Right kidney (tissue), 1 donor: ENCODE measurements around the gene ME3.
"Not testable (repeated sequence)": the region's sequence is repeated elsewhere in the genome, so short reads cannot be mapped to it uniquely, and the experiment has no call there.

Source experiments
- DNase-seq: peaks from one replicate; pipeline ENCODE4 v3.0.0-alpha.2; 2016

ME3 gene

DNA sequence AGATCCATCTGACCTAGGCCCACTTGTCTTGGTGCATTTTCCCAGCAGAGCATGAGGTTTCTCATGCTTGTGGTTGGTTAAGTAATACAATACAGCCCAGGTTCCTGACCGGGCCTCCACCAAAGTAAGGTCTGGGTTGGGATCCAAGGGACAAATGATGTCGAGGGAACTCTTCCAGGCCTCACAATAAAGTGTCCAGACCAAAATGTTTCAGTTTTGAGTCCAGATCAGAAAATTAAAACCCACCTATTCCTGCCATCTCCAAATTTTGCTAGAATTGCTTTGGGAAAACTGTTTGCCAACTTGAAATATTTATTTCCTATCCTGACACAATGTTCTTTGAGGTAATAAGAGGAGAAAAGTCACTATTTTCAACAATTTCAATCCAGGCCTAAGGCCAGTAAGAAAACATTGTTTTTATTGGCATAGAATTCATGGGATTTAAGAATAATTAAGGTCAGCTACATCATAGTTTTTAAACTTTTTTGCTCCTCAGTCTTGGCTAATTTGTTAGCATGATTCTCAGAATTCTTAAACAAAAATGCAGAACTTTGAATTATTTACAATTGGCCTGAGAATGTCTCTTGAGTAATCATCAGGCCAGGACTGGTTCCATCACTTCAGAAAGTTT is 51.4 kb downstream of the ME3 start:
- DNase-seq, result no peak

DNA sequence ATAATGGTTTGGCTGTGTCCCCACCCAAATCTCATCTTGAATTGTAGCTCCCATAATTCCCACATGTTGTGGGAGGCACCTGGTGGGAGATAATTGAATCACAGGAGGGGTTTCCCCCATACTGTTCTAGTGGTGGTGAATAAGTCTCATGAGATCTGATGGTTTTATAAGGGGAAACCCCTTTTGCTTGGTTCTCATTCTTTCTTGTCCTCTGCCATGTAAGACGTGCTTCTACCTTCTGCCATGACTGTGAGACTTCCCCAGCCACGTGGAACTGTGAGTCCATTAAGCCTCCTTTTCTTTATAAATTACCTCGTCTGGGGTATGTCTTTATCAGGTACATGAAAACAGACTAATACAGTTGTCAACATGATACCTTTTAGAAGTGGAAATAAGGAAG is 53.0 kb downstream of the ME3 start:
- DNase-seq, result not testable (repeated sequence)

DNA sequence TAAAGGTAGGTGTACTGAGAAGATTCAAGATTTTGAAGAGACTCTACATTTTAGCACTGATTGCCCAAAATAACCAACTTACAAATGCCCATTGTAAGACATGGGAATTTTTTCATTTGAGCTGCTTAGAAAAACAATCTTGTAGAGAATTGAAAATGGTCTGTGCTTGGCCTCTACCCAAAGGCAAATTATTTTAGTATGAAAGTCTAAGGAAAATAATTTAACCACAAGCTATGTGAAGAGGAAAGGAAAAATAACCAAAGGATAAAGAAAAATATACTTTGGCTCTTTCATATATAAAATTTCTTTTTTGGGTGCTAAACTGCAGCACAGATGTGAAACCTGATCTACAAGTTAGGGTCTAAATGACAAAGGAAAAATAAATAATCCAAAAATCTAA is 54.9 kb downstream of the ME3 start:
- no peak for DNase-seq

DNA sequence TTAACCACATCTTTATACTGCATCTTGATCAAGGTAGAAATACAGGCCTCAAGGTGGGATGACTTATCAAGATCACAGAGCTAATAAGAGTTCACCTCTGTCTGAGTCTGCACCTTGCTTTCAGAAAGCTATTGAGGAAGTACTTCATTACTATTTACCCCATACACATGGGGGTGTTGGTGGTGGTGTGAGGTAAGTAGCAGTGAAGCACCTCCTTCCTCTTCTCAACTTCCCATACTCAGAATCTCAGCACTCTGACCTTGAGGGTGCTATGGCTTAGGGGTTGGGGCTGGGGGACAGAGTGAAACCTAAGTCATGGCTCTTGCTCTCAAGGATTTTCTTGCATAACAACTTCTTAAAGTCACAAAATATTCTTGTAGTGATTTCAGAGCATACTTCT is 56.9 kb downstream of the ME3 start:
- no peak for DNase-seq

DNA sequence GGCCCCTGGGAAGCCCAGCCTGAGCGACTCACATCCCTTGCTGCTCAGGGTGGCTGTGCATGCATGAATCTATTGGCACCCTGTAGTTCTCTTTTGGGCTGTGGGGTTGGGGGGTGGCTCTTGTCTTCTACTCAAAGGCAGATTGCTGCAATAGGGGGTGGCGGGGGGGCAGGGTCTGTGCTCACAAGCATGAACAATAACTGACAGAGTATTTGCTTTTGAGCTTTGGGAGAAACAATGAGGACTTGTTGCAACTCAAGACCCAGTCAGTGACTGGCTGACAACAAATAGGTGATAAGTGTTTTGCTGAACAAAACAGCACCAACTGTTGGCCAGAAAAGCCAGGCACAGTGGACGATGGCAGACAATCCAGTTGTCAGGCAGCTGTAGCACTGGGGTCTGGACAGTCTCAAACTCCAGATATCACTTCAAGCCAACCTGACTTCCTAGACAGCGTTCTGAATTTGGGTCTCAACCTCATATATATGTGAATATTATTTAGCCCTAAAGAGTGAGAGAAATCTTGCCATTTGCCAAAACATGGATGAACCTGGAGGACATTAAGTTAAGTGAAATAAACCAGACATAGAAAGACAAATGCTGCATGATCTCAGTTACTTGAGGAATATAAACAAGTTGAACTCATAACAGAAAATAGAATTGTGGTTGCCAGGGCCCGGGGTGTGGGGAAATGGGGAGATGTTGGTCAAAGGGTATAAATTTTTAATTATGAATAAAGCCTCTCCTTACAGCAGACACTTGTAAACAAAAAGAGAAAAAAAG is 61.7 kb downstream of the ME3 start:
- no peak for DNase-seq

DNA sequence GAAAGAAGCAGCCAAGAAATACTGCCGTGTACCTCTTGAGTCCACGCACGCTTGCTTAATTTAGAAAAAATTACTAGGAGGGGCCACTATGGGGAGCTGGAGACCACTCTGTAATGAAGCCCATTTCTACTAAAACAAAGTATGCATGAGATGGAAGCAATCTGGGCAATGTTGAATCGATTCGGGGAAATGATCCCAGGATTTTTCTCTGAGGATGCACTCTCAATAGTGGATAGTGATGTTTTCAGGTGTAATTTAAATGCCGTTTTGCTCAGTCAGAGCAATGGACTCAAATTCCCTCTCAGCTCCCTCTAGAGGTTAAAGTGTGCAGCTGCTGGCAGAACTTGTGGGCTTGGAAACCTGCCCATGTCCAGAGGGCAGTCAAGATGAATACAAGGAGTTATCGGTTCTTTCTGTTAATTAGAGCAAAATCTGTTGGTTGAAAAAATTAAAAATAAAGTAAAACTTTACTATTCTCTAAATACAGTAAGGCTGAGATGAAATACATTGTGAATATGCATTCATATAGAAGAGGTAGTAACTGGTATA is 64.1 kb downstream of the ME3 start:
- peak; percentile 66 for DNase-seq

DNA sequence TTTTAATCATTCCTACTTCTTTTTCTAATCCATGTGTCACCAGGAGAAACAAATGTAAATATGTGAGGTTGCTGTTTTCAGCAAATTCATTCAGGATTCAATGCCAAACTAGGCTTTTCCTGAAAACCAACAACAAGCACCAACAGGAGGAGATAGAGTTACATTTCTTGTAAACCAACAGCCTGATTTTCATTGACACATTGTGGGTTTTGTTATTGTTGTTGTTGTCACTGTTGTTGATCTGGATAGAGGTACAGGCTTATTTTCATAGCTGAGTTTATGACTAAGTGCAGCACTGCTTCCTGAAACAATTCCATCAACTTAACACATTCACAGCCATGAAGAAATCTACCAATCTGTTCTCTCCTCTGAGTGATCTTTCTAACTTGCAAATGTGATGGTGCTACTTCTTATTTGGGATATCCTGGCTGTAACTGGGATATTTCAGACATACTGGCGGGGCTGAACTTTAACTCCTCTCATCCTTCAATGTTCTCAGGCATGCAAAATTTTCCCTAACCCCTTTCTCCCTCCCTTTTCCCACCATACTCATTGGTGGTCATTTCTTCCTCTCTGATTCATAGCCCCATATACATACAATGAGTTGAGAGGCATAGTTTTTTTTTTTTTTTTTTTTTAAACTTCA is 65.5 kb downstream of the ME3 start:
- no peak for DNase-seq

DNA sequence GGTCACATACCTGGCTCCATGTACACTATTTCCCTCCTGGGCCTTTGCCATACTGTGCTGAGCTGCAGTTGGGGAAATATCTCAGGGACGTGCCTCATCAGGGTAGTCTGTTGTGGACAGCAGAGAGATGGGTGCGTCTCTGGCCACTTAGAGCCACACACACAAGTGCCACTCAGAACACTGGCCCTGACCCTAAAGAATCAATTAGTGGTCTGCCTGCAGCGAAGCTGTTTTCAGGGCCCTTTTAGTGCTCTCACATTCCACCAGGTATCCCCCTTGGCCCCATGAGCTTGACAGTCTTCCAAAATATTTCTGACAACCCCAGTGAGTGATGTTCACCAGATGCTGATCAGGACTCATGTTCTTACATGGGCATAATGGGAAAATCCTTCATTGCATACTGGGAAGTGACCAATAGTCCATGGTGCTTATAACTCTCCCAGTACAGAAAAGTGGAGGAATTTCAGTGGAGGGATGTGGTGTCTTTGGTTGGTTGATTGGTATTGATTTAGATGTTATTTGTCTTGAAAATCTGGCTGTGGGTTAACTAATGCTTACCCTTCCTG is 66.1 kb downstream of the ME3 start:
- DNase-seq, result no peak

DNA sequence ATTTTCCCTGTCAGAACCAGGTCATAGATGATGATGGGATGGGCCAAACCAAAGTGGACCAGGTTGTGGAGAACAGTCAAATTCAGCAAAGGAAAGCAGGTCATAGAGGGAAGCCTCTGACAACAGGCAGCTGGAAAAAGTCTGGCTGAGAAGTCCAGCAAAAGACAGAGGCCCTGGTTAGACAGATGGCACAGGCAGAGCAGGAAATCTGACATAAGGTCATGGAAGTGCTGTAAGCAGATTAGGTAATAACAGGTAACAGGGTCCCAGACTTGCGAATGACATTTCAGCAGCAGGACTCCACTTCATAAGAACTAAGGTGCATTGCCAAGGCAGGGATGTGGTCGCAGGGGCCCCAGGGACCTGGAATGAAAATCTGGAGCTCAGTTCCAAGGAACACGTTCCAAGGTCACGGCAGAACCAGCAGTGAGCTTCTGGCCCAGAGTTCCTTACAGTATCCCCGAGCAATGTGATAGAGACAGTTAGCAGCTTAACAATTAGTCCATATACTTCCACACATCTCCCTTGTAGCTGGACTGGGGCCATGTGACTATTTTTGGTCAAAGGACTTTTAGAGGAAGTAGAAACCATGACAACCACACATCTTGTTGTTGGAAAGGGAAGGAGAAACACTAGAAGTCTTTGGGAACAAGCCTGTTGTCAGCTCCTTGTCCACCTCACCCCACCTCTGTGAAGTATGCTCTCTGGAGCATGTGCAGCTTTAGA is 75.4 kb downstream of the ME3 start:
- DNase-seq, result no peak

DNA sequence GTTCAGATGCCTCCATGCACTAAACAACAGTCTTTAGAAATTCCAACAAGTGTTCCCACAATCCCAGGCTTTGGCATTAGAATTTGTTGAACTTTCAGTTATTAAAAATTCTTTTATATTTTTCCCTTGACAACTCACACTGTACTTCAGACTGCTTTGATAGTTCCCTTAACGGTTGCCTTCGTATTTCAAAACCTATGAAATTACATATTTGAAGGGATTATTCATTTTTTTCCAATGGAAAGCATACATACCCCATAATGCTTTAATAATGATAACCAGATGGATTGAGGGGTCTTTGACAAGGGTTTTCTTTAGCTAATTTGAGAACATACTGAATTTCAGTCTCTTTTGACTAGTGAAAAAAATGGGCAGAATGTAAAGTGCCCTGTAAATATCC is 76.5 kb downstream of the ME3 start:
- DNase-seq, result no peak

DNA sequence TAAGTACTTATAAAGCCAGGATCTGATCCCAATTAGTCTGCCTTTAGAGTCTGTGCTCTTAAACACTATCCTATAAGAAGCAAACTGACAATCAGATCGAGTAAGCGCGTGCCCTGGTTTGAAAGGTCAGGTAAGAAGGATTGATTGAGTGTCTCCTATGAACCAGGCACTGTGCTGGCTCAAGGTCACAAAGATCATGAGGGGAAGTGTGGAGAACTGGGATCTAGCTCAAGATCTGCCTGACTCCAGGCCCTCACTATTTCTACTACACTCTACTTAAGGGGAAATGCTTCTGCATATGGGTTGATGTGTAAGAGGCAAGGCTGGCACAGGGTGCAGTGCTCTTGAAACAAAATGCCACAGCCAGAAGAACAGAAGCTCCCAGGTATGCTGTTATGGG is 77.0 kb downstream of the ME3 start:
- no peak for DNase-seq

DNA sequence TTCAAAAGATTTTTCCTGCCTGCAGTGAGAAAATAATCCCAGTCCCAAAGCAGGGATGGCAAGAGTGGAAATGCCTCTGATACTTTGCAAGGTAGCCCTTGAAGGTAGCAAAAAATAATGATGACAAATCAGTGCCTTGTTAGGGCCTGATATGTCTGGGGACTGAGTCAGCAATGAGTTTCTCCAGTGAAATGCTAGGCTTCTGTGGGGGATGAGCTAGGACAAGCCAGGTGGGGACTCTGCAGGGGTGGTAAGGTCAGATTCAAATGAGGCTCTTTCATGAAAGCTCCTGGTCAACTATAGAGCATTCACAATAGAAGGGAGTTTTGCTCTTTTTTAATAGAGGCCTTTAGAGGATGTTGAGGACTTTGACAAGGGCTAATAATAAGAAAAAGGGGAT is 77.7 kb downstream of the ME3 start:
- no peak for DNase-seq

DNA sequence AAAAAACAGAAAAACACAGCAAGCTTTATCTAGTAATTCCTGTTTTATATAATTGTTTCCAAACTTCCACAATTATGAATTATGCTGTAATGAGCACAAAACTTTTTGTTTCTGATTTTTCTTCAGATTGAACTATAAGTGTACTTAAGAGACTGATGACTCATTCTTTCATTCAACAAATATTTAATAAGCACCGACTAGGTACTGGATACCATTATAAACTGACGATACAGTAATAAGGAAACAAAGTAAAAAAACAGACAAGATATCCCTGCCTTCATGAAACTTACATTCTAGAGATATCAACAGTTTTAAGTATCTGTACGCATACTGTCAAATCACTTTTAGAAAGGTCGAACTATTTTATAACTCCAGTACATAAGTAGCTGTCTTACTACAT is 78.6 kb downstream of the ME3 start:
- DNase-seq, result no peak

DNA sequence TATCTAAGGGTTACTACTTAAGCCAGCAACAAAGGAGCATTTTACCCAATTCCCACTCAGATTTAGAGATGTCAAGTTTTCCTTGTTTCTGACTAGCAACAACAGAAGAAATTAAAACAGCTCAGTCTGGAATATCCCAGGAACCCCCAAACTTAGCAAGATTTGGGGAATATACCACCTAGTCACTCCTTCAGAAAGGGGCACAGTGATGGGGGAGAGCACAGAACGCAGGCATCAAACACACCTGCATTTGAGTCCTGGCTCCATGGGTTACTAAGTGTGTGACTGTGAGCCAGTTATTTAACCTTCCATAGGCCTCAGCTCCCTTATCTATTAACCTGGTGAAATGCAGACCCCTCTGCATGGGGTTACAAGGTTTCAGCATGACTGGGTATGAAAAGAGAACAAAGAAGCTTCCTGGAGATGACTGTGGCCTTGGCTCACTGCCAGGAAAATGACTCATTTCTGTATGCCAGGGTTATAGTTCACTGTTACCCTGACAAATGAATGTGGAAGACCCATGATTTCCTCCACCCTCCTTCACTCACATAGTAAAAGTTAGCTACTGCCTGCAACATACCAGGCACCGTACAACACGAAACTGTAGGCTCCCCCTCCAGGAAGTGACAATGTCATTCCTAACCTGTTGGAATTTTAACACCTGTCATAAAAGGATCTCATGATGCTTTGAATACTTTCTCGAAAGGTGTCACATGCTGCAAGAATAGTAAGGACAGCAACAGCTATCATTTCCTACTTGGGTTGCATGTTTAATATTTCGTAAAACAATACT is 79.6 kb downstream of the ME3 start:
- DNase-seq, result no peak

DNA sequence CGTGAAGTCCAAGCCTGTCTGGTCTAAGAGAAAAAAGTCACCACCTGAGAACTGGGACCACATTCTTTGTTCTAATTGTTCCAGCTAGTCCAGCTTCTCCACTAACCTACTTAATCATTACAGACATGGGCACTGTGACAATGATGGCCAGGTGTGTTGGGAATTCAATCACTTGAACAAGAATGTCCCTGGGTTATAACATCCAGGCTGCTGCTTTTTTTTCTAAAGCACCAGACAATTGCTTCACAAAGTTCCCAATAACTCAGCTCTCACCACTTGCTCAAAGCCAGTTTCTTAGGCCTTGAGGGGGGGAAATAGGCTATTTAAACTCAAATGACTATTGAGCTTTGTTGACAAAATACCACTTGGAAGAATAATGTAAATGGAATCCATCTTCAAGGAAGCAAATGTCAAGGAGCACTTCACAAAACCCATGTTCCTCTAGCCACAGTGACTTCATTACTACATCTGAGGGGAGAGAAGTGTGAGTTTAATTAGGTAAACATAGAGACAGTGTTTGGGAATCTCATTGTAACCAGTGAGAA is 80.3 kb downstream of the ME3 start:
- DNase-seq, result no peak

DNA sequence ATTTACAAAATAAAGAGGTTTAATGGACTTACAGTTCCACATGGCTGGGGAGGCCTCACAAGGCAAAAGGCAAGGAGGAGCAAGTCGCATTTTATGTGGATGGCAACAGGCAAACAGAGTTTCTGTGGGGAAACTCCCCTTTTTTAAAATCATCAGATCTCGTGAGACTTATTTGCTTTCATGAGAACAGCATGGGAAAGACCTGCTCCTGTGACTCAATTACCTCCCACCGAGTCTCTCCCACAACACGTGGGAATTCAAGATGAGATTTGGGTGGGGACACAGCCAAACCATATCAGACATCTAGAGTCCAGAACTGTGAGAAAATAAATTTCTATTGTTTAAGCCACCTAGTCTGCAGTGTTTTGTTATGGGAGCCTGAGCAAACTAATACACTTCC is 80.8 kb downstream of the ME3 start:
- no peak for DNase-seq

DNA sequence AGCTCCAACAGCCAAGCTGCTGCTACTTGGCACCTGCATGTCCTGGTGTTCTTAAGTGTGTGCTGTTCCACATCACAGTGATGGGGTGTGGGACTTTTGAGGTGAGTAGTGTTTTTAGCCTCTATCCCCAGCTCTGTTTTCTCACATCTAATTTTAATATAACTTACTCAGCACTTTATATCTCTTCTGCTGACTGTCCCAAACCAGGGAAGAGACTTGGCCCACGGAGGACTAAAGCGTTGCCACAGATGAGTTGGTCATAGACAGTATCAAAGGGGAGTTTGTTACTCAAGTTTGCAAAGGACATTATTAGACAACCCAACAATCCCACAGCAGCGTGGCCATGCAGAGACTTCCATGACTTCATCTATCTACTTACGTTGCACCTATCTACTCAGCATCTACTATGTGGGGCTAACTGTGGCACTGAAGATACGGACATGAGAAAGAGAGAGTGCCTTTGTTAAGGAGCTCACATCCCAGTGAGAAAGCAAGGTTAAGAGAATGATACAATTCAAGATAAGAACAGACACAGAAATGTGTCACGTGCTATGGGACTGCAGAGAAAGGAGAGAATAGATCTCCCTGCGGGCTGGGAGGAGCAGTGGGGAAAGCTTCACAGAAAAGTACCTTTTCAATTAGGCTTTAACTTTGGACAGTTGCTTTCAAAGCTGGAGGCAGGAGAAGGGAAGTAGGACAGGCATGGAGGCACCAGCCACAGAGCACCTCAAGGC is 82.4 kb downstream of the ME3 start:
- no peak for DNase-seq

DNA sequence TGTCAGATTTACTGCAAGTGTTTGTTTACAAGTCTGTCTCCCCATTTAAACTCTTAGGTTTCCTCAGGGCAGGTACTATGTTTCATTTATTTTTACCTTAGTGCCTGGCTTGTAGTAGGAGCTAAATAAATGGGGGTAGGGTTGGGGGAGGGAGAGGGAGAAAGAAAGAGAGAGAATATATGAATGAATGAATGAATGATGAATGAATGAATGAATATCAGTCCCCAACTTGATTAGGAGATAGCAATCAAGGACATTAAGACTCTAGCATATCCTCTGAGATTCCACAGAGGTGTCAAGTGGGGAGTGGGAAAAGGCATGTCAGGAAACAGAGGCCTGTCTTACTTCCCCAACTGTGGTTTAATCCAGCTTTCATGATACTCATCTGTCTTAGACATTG is 83.2 kb downstream of the ME3 start:
- DNase-seq, result no peak

DNA sequence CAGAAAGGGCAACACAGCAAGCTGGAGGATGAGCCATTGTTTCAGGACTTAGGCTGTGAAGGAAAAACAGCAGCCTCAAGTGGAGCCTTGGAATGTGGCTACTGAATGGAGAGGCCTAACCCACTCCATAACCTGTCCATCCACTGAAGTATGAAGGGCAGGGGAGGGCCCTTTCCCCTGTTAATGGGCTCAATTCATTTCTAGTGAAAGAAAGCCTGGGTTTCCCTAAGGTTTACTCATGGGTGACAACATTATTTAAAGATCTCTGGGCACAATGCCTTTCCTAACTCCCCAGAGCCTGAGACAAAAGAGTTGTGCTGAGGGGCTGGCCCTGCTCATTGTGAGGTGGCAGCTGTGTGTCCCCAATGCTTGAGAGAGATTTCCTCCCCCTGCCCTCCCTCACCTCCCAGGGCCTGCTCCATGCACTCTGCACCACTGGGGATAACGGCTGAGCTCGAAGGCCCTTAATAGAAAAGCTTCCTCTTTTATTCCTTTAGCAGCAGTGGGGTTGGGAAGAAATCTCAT is 83.8 kb downstream of the ME3 start:
- DNase-seq, result no peak
